ENCODE measurements around the gene DYNLL1. TPM values are rescaled to one million over a fixed set of nuclear protein-coding genes. Genes with fewer than 3 reads are reported as not detected.

Gene DYNLL1
- total RNA-seq, 4 donors from 2014 or later = 310 to 529 (median 388) TPM

GRCh38 chr12:120542166-120542565 lies 46.3 kb downstream of the DYNLL1 start:
- 95 to 99% methylated on average over 5 of the region's 5 CpGs for WGBS, 2 donors
- no peak for DNase-seq (ENCODE audit: low spot score in 2 of 2)
- H3K4me3 ChIP-seq (ENCODE audit: low read depth, poor library complexity, severe bottlenecking) = no peak overlapping the region
- TF ChIP-seq POLR2A (IDR thresholded peaks at IDR 0.05) = no peak
- no peak for TF ChIP-seq CTCF (IDR thresholded peaks at IDR 0.05)
- intact Hi-C loops (cut with DNase I; ENCODE audit: low total_unique reads) = no loop called here

GRCh38 chr12:120544691-120545090 lies 48.8 kb downstream of the DYNLL1 start:
- intact Hi-C loops (cut with DNase I; ENCODE audit: low total_unique reads) = no loop called here
- TF ChIP-seq POLR2A (IDR thresholded peaks at IDR 0.05) (no peak), CTCF (IDR thresholded peaks at IDR 0.05) (no peak)
- no peak overlapping the region for H3K4me3 ChIP-seq (ENCODE audit: low read depth, poor library complexity, severe bottlenecking)
- no peak for DNase-seq (ENCODE audit: low spot score in 2 of 2)
- 83 to 86% methylated on average over 3 of the region's 3 CpGs for WGBS, 2 donors

GRCh38 chr12:120546050-120546386 lies 50.1 kb downstream of the DYNLL1 start:
- TF ChIP-seq CTCF (IDR thresholded peaks at IDR 0.05) (no peak), POLR2A (IDR thresholded peaks at IDR 0.05) (no peak)
- WGBS, 2 donors = 74 to 79% methylated on average over 3 of the region's 3 CpGs
- no peak for DNase-seq (ENCODE audit: low spot score in 2 of 2)
- intact Hi-C loops (cut with DNase I; ENCODE audit: low total_unique reads) = no loop called here
- H3K4me3 ChIP-seq (ENCODE audit: low read depth, poor library complexity, severe bottlenecking) = no peak overlapping the region

Other genes with a start within 250 kb of the DYNLL1 start
- gene PXN, start 230.4 kb upstream of the DYNLL1 start, total RNA-seq = 10 to 100 TPM; 36.3 to 54.0 (median 49.8) TPM
- under 1 TPM in 2 of 4 donors, not detected in 2; under 0.01 TPM for gene RNU4-2, start 204.2 kb upstream of the DYNLL1 start, total RNA-seq
- gene RNU4-1, start 202.9 kb upstream of the DYNLL1 start, total RNA-seq = under 1 TPM in 2 of 4 donors, not detected in 2; under 0.01 TPM
- gene SIRT4, start 193.8 kb upstream of the DYNLL1 start, total RNA-seq = 1 to 10 TPM in 3 of 4 donors, under 1 TPM in 1; 0.49 to 4.1 (median 2.8) TPM
- gene PLA2G1B, start 168.3 kb upstream of the DYNLL1 start, total RNA-seq = not detected
- under 1 TPM in 2 of 4 donors, not detected in 2; 0.07 to 0.39 TPM for gene MSI1, start 126.9 kb upstream of the DYNLL1 start, total RNA-seq
- gene COX6A1, start 58.0 kb upstream of the DYNLL1 start, total RNA-seq = 100 to 1,000 TPM; 638 to 834 (median 702) TPM
- gene TRIAP1, start 49.7 kb upstream of the DYNLL1 start, total RNA-seq = 10 to 100 TPM in 3 of 4 donors, 1 to 10 TPM in 1; 9.6 to 20.2 (median 16.1) TPM
- 10 to 100 TPM; 19.3 to 24.1 (median 20.1) TPM for gene GATC, start 49.7 kb upstream of the DYNLL1 start, total RNA-seq
- gene SRSF9, start 26.4 kb upstream of the DYNLL1 start, total RNA-seq = 10 to 100 TPM; 55.4 to 97.2 (median 81.2) TPM
- gene COQ5, start 33.0 kb downstream of the DYNLL1 start, total RNA-seq = 10 to 100 TPM; 16.5 to 19.2 (median 18.3) TPM
- gene RNF10, start 38.2 kb downstream of the DYNLL1 start, total RNA-seq = 100 to 1,000 TPM in 3 of 4 donors, 10 to 100 TPM in 1; 99.9 to 162 (median 118) TPM
- gene POP5, start 85.3 kb downstream of the DYNLL1 start, total RNA-seq = 10 to 100 TPM in 3 of 4 donors, 1 to 10 TPM in 1; 7.5 to 26.9 (median 22.5) TPM
- under 1 TPM in 3 of 4 donors, not detected in 1; 0.39 to 0.94 (median 0.89) TPM for gene CABP1, start 144.5 kb downstream of the DYNLL1 start, total RNA-seq
- gene MLEC, start 191.0 kb downstream of the DYNLL1 start, total RNA-seq = 10 to 100 TPM; 15.4 to 53.3 (median 40.9) TPM
- 10 to 100 TPM in 3 of 4 donors, 1 to 10 TPM in 1; 5.0 to 20.3 (median 13.9) TPM for gene UNC119B, start 214.3 kb downstream of the DYNLL1 start, total RNA-seq
- gene ACADS, start 229.7 kb downstream of the DYNLL1 start, total RNA-seq = 10 to 100 TPM; 21.3 to 37.1 (median 29.1) TPM